ENCODE data around the gene ACOT2.
"Not testable (repeated sequence)": the region's sequence is repeated elsewhere in the genome, so short reads cannot be mapped to it uniquely, and the experiment has no call there.

Gene ACOT2

DNA sequence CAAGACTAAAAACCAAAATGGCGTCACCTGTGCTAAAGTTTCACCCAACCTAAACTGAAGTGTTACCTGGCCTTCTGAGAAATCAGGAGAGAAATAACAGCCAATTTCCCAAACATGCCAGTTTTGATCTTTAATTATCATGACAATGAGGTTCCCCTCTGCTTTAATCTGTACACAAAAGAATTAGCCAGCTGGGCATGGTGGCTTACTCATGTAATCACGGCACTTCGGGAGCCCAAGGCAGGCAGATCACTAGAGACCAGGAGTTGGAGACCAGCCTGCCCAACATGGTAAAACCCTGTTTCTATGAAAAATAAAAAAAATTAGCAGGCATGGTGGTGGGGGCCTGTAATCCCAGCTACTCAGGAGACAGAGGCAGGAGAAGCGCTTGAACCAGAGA lies 15.2 kb upstream of the ACOT2 start:
- H3K4me2 ChIP-seq (ENCODE audit: low read length) = no peak overlapping the region
- H3K4me3 ChIP-seq (ENCODE audit: low read depth, low read length, poor library complexity, severe bottlenecking) = no peak overlapping the region
- H2AFZ ChIP-seq (ENCODE audit: low read length) = no peak overlapping the region
- no peaks in the 10 kb centered on the region for H3K4me1 ChIP-seq (ENCODE audit: insufficient read depth, low read length, severe bottlenecking)
- no peak overlapping the region for H3K27ac ChIP-seq (ENCODE audit: low read depth, low read length, poor library complexity, severe bottlenecking)
- H3K36me3 ChIP-seq (ENCODE audit: insufficient read depth, low read length) = no peaks in the 10 kb centered on the region
- H3K9me2 ChIP-seq (ENCODE audit: low read depth, low read length) = no peaks in the 10 kb centered on the region
- no peak overlapping the region for H3K9ac ChIP-seq (ENCODE audit: low read length)
- H3K79me2 ChIP-seq (ENCODE audit: insufficient read depth, low read length) = no peaks in the 10 kb centered on the region
- H3K9me3 ChIP-seq (ENCODE audit: low read length) = no peaks in the 10 kb centered on the region
- no peaks in the 10 kb centered on the region for H3K27me3 ChIP-seq (ENCODE audit: insufficient read depth, low read length)
- H4K20me1 ChIP-seq (ENCODE audit: insufficient read depth, low read length) = no peaks in the 10 kb centered on the region
- H3F3A ChIP-seq (ENCODE audit: insufficient read depth, low read length) = no peaks in the 10 kb centered on the region
- TF ChIP-seq CTCF (IDR thresholded peaks at IDR 0.05; ENCODE audit: low read length) (no peak), EZH2 (IDR thresholded peaks at IDR 0.05; ENCODE audit: borderline replicate concordance, low read length) (no peak)

DNA sequence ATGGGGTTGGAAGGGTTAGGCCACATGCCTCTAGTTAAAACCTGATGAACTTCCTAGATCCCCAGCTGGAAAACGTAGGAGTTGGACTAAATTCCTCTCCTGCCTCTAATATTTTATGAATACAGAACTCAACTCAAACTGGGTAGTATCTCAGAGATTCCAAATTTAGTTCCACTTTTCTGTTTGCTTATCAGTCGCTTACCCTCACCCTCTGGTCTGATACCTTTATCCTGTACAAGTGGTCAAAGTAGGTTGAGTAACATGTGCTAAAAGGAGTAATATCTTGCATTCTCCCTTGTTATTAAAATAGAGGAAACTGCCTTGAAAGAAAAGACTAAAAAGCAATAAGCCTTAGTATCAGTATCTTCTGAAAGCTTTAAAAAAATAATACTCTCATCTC lies 11.8 kb upstream of the ACOT2 start:
- not testable (repeated sequence) for H3K36me3 ChIP-seq (ENCODE audit: insufficient read depth, low read length); H3K27me3 ChIP-seq (ENCODE audit: insufficient read depth, low read length); H3K9ac ChIP-seq (ENCODE audit: low read length); H3K27ac ChIP-seq (ENCODE audit: low read depth, low read length, poor library complexity, severe bottlenecking); H3K79me2 ChIP-seq (ENCODE audit: insufficient read depth, low read length); H3K4me2 ChIP-seq (ENCODE audit: low read length); H3K4me3 ChIP-seq (ENCODE audit: low read depth, low read length, poor library complexity, severe bottlenecking); H3K4me1 ChIP-seq (ENCODE audit: insufficient read depth, low read length, severe bottlenecking); H3K9me2 ChIP-seq (ENCODE audit: low read depth, low read length); H3F3A ChIP-seq (ENCODE audit: insufficient read depth, low read length); H4K20me1 ChIP-seq (ENCODE audit: insufficient read depth, low read length); H2AFZ ChIP-seq (ENCODE audit: low read length); H3K9me3 ChIP-seq (ENCODE audit: low read length)

- H3K27ac ChIP-seq (ENCODE audit: low read depth, low read length, poor library complexity, severe bottlenecking); H3K4me1 ChIP-seq (ENCODE audit: insufficient read depth, low read length, severe bottlenecking); H2AFZ ChIP-seq (ENCODE audit: low read length); H3K9me3 ChIP-seq (ENCODE audit: low read length); H3K9ac ChIP-seq (ENCODE audit: low read length); H3K36me3 ChIP-seq (ENCODE audit: insufficient read depth, low read length); H4K20me1 ChIP-seq (ENCODE audit: insufficient read depth, low read length); H3F3A ChIP-seq (ENCODE audit: insufficient read depth, low read length); H3K4me2 ChIP-seq (ENCODE audit: low read length); H3K4me3 ChIP-seq (ENCODE audit: low read depth, low read length, poor library complexity, severe bottlenecking); H3K79me2 ChIP-seq (ENCODE audit: insufficient read depth, low read length); H3K9me2 ChIP-seq (ENCODE audit: low read depth, low read length); H3K27me3 ChIP-seq (ENCODE audit: insufficient read depth, low read length): not testable (repeated sequence)
Measured at GRCh38 chr14:73558238-73558637, 10.8 kb upstream of the ACOT2 start.

DNA sequence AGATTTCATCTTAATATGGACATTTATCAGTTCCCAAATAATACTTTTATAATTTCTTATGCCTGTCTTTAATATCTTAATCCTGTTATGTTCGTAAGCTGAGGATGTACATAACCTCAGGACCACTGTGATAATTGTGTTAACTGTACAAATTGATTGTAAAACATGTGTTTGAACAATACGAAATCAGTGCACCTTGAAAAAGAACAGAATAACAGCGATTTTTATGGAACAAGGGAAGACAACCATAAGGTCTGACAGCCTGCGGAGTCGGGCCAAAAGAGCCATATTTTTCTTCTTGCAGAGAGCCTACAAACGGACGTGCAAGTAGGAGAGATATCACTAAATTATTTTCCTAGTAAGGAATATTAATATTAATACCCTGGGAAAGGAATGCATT lies 6.8 kb upstream of the ACOT2 start:
- H3K4me1 ChIP-seq (ENCODE audit: insufficient read depth, low read length, severe bottlenecking); H3K27ac ChIP-seq (ENCODE audit: low read depth, low read length, poor library complexity, severe bottlenecking); H3F3A ChIP-seq (ENCODE audit: insufficient read depth, low read length); H3K27me3 ChIP-seq (ENCODE audit: insufficient read depth, low read length); H4K20me1 ChIP-seq (ENCODE audit: insufficient read depth, low read length); H3K4me3 ChIP-seq (ENCODE audit: low read depth, low read length, poor library complexity, severe bottlenecking); H2AFZ ChIP-seq (ENCODE audit: low read length); H3K9me3 ChIP-seq (ENCODE audit: low read length); H3K79me2 ChIP-seq (ENCODE audit: insufficient read depth, low read length); H3K4me2 ChIP-seq (ENCODE audit: low read length); H3K9me2 ChIP-seq (ENCODE audit: low read depth, low read length); H3K36me3 ChIP-seq (ENCODE audit: insufficient read depth, low read length); H3K9ac ChIP-seq (ENCODE audit: low read length): not testable (repeated sequence)

DNA sequence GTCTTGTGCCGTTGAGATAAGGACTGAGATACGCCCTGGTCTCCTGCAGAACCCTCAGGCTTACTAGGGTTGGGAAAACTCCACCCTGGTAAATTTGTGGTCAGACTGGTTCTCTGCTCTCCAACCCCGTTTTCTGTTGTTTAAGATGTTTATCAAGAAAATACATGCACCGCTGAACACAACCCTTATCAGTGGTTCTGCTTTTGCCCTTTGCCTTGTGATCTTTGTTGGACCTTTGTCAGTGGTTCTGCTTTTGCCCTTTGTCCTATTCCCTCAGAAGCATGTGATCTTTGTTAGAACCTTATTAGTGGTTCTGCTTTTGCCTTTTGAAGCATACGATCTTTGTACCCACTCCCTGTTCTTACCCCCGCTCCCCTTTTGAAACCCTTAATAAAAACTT lies 6.3 kb upstream of the ACOT2 start:
- not testable (repeated sequence) for H3K79me2 ChIP-seq (ENCODE audit: insufficient read depth, low read length); H3K9me3 ChIP-seq (ENCODE audit: low read length); H3K4me3 ChIP-seq (ENCODE audit: low read depth, low read length, poor library complexity, severe bottlenecking); H3K36me3 ChIP-seq (ENCODE audit: insufficient read depth, low read length); H4K20me1 ChIP-seq (ENCODE audit: insufficient read depth, low read length); H2AFZ ChIP-seq (ENCODE audit: low read length); H3K9me2 ChIP-seq (ENCODE audit: low read depth, low read length); H3K4me2 ChIP-seq (ENCODE audit: low read length); H3K4me1 ChIP-seq (ENCODE audit: insufficient read depth, low read length, severe bottlenecking); H3K27ac ChIP-seq (ENCODE audit: low read depth, low read length, poor library complexity, severe bottlenecking); H3K9ac ChIP-seq (ENCODE audit: low read length); H3F3A ChIP-seq (ENCODE audit: insufficient read depth, low read length); H3K27me3 ChIP-seq (ENCODE audit: insufficient read depth, low read length)

DNA sequence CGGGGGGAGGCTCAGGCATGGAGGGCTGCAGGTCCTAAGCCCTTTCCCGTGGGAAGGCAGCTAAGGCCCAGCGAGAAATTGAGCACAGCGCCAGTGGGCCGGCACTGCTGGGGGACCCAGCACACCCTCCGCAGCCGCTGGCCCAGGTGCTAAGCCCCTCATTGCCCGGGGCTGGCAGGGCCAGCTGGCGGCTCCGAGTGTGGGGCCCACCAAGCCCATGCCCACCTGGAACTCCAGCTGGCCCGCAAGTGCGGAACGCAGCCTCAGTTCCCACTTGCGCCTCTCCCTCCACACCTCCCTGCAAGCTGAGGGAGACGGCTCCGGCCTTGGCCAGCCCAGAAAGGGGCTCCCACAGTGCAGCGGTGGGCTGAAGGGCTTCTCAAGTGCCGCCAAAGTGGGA lies 2.6 kb upstream of the ACOT2 start:
- not testable (repeated sequence) for H3K9ac ChIP-seq (ENCODE audit: low read length); H3F3A ChIP-seq (ENCODE audit: insufficient read depth, low read length); H3K79me2 ChIP-seq (ENCODE audit: insufficient read depth, low read length); H3K27ac ChIP-seq (ENCODE audit: low read depth, low read length, poor library complexity, severe bottlenecking); H2AFZ ChIP-seq (ENCODE audit: low read length); H3K9me2 ChIP-seq (ENCODE audit: low read depth, low read length); H3K36me3 ChIP-seq (ENCODE audit: insufficient read depth, low read length); H3K4me3 ChIP-seq (ENCODE audit: low read depth, low read length, poor library complexity, severe bottlenecking); H4K20me1 ChIP-seq (ENCODE audit: insufficient read depth, low read length); H3K27me3 ChIP-seq (ENCODE audit: insufficient read depth, low read length); H3K9me3 ChIP-seq (ENCODE audit: low read length); H3K4me2 ChIP-seq (ENCODE audit: low read length)
- peaks cover 27% of the 10 kb centered on the region for H3K4me1 ChIP-seq (ENCODE audit: insufficient read depth, low read length, severe bottlenecking)

DNA sequence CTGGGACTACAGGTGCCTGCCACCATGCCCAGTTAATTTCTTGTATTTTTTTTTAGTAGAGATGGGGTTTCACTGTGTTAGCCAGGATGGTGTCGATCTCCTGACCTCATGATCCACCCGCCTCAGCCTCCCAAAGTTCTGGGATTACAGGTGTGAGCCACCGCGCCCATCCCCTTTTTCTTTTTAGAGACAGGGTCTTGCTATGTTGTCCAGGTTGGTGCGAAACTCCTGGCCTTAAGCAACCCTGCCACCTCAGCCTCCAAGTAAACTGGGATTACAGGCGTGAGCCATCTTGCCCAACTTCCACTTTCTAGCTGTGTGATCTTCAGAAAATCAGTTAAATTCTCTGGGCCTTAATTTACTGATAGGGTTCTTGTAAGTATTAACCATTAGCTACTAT lies 2.1 kb upstream of the ACOT2 start:
- H3K79me2 ChIP-seq (ENCODE audit: insufficient read depth, low read length); H2AFZ ChIP-seq (ENCODE audit: low read length); H3K9me2 ChIP-seq (ENCODE audit: low read depth, low read length); H3K4me2 ChIP-seq (ENCODE audit: low read length); H3K27me3 ChIP-seq (ENCODE audit: insufficient read depth, low read length); H3K36me3 ChIP-seq (ENCODE audit: insufficient read depth, low read length); H3K9ac ChIP-seq (ENCODE audit: low read length); H3K9me3 ChIP-seq (ENCODE audit: low read length); H4K20me1 ChIP-seq (ENCODE audit: insufficient read depth, low read length); H3F3A ChIP-seq (ENCODE audit: insufficient read depth, low read length); H3K4me3 ChIP-seq (ENCODE audit: low read depth, low read length, poor library complexity, severe bottlenecking); H3K27ac ChIP-seq (ENCODE audit: low read depth, low read length, poor library complexity, severe bottlenecking): not testable (repeated sequence)
- H3K4me1 ChIP-seq (ENCODE audit: insufficient read depth, low read length, severe bottlenecking) = peaks cover 27% of the 10 kb centered on the region
